ENCODE data around the gene CNOT6.
"Not testable (repeated sequence)": the region's sequence is repeated elsewhere in the genome, so short reads cannot be mapped to it uniquely, and the experiment has no call there.

The CNOT6 gene

DNA sequence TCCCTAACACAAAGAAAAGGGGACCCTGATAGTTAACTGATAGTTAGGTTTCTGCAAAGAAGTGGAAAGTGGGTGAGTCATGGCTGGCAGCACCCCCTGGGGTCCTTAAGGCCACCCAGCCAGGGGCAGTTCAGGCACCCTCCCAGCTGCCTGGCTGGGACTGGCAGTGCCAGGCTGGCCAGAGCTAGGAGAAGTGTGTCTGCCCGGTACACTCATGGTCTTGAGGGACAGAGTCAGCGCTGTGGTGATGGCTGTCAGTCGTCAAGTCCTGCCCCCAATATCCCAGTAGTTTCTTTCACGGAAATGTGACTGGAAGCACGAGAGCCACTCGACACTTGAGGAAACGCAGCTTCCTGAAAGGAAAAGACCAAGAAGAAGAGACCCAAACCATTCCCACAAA is 22.3 kb upstream of the CNOT6 start:
- DNase-seq, result no peak

DNA sequence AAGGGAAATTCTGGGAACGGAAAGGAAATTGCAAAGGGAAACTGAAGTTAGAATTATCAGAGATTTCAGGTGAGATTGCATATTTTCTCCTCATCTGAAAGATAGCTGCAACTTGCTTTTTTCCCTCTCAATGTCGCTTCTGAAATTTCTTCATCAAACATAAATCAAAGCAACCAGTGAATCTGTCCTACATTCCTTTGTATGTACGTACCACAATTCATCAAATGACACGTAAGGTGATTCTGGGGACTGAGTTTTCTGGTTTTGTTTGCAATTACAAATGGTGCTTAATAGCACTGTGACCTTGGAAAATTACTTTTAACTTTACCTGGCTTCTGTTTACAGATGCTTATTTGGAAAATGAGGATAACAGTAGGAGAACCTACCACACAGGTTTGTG is 21.9 kb upstream of the CNOT6 start:
- DNase-seq, result no peak

DNA sequence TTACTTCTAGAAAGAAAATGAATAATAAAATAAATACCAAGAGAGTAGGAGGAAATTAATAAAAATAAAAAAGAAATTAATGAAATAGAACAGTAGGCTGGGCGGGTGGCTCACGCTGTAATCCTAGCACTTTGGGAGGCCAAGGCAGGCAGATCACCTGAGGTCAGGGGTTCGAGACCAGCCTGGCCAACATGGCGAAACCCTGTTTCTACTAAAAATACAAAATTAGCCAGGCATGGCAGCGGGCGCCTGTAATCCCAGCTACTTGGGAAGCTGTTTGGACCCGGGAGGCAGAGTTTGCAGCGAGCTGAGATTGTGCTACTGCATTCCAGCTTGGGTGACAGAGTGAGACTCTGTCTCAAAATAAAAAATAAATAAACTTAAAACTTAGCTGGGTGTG is 20.8 kb upstream of the CNOT6 start:
- DNase-seq, result not testable (repeated sequence)

DNA sequence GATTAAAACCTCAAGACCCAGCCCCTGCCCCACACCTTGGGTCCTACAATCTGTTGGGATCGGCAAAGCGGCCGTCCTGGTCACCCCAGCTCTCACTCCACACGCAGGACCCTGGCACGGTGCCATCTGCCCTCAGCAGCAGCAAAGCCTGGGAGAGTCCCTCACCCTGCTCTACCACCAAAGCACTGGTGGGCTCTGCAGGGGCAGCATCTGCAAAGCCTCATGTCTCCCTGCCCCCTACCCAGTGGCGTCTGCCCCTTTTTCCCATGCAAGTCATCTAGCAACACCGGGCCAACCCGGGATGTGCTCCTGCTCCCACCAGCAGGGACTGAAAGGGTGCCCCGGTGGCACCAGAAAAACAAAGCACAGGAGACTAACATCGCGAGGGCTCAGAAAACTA is 19.6 kb upstream of the CNOT6 start:
- no peak for DNase-seq

DNA sequence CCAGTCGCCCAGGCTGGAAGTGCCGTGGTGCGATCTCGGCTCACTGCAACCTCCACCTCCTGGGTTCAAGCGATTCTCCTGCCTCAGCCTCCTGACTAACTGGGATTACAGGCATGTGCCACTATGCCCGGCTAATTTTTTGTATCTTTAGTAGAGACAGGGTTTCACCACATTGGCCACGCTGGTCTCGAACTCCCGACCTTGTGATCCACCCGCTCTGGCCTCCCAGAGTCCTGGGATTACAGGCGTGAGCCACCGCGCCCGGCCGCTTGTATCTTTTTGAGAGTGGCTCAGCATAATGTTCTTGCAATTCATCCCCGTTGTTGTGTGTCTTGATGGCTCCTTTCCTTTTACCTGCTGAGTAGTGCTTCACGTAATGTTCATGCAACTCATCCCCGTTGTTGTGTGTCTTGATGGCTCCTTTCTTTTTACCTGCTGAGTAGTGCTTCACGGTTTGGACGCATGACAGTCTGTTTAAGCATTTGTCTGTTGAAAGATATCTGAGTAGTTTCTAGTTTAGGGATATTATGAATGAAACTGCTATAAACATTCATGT is 18.1 kb upstream of the CNOT6 start:
- not testable (repeated sequence) for DNase-seq

- DNase-seq, result no peak
These were observed 9.4 kb upstream of the CNOT6 start for GRCh38 chr5:180484813-180485212.

GRCh38 chr5:180486636-180487149 is 7.5 kb upstream of the CNOT6 start:
- DNase-seq, result no peak

GRCh38 chr5:180487556-180487955 is 6.6 kb upstream of the CNOT6 start:
- no peak for DNase-seq

GRCh38 chr5:180491496-180491895 is 2.7 kb upstream of the CNOT6 start:
- no peak for DNase-seq

- no peak for DNase-seq
These were observed 1.8 kb upstream of the CNOT6 start for GRCh38 chr5:180492226-180492903.

- DNase-seq, result peak; percentile 29 to 47
These were observed 467 bp downstream of the CNOT6 start for GRCh38 chr5:180494510-180495181.

GRCh38 chr5:180495292-180495691 is 1.1 kb downstream of the CNOT6 start:
- no peak for DNase-seq

GRCh38 chr5:180495991-180496741 is 2.0 kb downstream of the CNOT6 start:
- no peak for DNase-seq

DNA sequence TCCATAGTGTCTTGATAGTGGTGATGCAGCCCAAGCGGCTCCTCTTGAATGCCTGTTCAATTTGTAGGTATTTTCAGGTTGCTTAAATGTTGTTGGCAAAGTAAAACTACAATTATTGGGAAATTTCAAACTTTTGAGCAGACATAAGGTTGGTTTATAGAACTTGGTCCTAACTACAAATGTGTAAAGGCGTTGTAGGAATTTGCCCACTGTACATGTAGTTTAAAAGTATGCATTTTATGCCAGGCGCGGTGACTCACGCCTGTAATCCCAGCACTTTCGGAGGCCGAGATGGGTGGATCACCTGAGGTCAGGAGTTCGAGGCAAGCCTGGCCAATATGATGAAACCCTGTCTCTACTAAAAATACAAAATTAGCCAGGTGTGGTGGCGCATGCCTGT is 2.6 kb downstream of the CNOT6 start:
- DNase-seq, result not testable (repeated sequence)

DNA sequence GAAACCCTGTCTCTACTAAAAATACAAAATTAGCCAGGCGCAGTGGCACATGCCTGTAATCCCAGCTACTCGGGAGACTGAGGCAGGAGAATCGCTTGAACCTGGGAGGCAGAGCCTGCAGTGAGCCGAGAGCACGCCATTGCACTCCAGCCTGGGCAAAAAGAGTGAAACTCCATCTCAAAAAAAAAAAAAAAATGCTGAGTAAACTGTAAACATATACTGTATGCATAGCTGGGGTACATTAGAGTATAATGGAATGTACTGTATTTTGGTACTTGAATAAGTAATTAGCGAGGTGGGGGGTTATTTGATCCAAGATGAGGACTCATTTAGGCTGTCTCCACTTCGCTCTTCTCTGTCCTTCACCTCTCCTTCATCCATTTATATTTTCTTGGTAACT is 3.7 kb downstream of the CNOT6 start:
- not testable (repeated sequence) for DNase-seq

DNA sequence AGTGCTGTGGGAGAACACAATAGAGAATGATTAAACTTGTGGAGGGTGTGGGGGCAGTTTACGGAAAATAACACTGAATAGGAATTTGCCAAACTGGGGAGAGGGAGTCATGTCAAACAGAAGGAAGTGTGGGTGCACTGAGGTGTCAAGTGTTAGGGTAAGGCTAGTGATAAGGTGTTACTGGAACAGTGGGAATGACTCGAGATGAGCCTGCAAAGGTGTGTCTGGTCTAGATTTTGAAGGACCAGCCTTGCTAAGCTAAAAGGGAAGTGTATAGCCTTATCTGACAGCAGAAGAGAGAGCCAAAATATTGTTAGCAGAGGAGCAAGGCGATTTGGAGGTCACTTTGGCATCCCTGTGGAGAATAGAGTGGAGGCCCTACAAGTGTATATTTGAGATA is 4.2 kb downstream of the CNOT6 start:
- DNase-seq, result no peak

DNA sequence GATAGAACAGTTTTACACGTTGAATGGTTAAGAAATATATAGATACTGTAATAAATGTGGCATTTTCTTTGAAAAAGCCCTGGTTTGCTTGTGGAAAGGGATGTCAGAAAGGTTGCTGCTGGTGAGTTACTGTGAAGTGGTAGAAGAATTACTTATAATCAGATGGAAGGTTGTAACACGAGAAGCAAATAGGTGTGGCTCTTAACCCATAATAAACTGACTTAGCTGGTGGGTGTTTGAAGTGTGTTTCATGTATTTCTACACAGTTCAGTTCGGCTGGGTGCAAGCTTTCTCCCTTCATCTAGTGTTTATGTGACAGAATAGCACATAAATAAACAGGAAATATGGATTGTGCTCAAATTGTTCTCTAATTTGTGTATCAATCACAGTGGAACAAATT is 5.5 kb downstream of the CNOT6 start:
- no peak for DNase-seq

- DNase-seq, result not testable (repeated sequence)
These were observed 6.1 kb downstream of the CNOT6 start for GRCh38 chr5:180500300-180500699.

- no peak for DNase-seq
These were observed 13.5 kb downstream of the CNOT6 start for GRCh38 chr5:180507661-180508060.

- DNase-seq, result no peak
These were observed 21.1 kb downstream of the CNOT6 start for GRCh38 chr5:180515294-180515693.

DNA sequence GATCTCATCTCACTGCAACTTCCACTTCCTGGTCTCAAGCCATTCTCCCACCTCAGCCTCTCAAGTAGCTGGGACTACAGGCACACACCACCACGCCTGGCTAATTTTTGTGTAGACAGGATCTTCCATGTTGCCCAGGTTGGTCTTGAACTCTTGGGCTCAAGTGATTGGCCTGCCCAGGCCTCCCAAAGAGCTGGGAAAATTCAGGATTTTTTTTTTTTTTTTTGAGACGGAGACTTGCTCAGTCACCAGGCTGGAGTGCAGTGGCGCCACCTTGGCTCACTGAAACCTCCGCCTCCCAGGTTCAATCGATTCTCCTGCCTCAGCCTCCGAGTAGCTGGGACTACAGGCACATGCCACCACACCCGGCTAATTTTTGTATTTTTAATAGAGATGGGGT is 21.8 kb downstream of the CNOT6 start:
- not testable (repeated sequence) for DNase-seq

DNA sequence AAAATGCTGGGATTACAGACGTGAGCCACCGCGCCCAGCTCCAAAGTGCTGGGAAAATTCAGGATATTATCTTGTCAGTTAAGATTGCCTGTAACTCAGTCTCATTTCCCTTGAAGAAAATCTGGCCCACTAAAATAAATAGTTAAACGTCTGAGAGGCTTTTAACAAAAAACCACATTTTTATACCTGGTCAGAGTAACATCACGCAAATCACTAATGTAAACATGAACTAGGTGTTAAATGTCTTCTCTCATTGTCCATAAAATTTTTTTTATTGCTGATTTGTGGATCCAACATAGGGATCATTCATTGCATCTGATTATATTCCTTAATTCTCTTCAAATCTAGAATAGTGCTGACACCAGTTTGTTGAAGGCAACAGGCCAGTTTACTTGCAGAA is 22.3 kb downstream of the CNOT6 start:
- no peak for DNase-seq

DNA sequence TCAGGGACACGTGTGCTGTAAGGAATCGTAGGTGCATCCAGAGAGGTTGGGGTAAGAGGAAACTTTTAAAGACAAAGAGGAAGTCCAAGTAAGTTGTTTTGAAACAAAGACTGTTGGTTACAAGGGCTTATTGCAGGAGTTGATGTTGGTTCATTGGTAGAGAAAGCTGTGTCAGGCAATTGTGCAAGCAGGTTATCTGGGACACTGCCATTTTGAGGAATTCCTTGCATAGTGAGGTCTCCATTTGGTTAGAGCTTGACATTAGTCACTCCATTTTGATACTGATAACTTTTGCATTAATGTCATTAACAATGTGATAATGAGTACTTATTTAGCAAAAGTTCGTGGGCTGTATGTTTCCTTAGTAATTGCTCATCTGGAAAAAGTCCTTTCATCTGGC is 24.9 kb downstream of the CNOT6 start:
- no peak for DNase-seq

GRCh38 chr5:180521101-180521500 is 26.9 kb downstream of the CNOT6 start:
- no peak for DNase-seq

Data from activated CD4-positive, alpha-beta T cell treated with anti-CD3 and anti-CD28 coated beads for 4 hours (primary cell).